ENCODE results near the gene CAPN5. TPM values are rescaled to one million over a fixed set of nuclear protein-coding genes. Genes with fewer than 3 reads are reported as not detected.

The CAPN5 gene
- total RNA-seq, 1 donor from 2014 or later, result 7.9 TPM

DNA sequence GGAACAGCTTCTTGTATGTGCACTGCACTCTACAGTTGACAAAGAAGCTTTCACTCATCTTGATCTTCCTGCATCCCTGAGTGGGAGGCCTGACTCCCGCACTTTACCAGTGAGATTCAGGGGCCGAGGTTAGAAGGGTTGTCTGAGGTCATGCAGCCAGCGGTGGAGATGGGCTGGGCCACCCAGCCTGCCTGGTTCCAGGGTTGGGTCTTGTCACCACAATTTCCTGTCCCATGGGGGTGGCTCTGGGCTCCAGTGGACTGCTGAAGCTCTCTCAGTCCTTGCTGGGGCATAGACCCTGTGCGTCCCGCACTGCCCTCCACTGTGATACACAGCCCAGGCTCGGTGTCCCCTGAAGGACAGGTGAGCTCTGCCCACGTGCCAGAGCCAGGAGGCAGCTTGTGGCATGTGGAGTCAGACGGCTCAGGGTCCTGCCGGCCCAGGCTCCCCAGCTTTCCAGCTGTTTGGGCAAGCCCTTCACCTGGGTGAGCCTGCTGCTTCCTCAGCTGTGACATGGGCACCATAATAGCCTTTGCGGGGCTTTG, 54.4 kb downstream of the CAPN5 start:
- intact Hi-C loops (cut with DNase I), result no loop called here

GRCh38 chr11:77121876-77122575, 55.3 kb downstream of the CAPN5 start:
- Histone ChIP-seq H3K27me3 (no peaks in the 10 kb centered on the region), H3K27ac (no peak overlapping the region), H3K4me1 (peaks cover 2 to 3% of the 10 kb centered on the region in 2 donors), H3K4me3 (no peak overlapping the region), H3K36me3 (peaks cover 17 to 42% of the 10 kb centered on the region in 2 donors), H3K9me3 (no peaks in the 10 kb centered on the region)
- DNase-seq (ENCODE audit: low spot score in 2 of 2), result no peak
- TF ChIP-seq CTCF (IDR thresholded peaks at IDR 0.05), result no peak
- intact Hi-C loops (cut with DNase I), result no loop called here

More for the DNA sequence above, 54.4 kb downstream of the CAPN5 start:
- DNase-seq (ENCODE audit: low spot score in 2 of 2), result no peak
- Histone ChIP-seq H3K4me1 (no peaks in the 10 kb centered on the region), H3K36me3 (peaks cover 17 to 42% of the 10 kb centered on the region in 2 donors), H3K27me3 (no peaks in the 10 kb centered on the region), H3K4me3 (no peak overlapping the region), H3K9me3 (no peaks in the 10 kb centered on the region), H3K27ac (no peak overlapping the region)
- no peak for TF ChIP-seq CTCF (IDR thresholded peaks at IDR 0.05)

DNA sequence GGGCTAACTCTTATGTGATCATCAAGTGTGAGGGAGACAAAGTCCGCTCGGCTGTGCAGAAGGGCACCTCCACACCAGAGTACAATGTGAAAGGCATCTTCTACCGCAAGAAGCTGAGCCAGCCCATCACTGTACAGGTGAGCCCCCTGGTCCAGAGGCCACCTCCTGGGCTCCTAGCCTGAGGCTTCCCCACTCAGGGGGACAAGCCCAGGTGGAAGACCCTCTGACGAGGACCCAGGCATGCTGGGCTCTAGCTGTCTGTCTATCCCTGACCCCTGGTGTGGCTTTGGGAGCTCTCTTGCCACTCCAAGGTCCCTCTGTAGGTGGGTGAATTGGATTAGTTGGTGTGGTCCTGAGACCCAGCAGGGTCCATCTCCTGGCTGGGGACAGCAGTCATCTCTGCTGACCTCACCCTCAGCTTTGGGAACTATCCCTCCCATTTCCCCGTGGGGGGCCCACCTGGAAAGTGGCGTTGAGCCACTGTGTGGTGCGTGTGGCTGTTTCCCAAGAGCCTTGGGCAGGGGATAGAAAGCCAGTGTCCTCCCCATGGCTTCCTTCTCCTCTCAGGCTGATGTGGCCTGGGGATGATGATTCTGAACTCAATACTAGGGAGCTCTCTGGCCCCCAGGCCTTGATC, 55.9 kb downstream of the CAPN5 start:
- H3K27me3 ChIP-seq, result no peaks in the 10 kb centered on the region
- TF ChIP-seq CTCF (IDR thresholded peaks at IDR 0.05), result no peak
- H3K9me3 ChIP-seq, result no peaks in the 10 kb centered on the region
- no peak overlapping the region for H3K27ac ChIP-seq
- DNase-seq (ENCODE audit: low spot score in 2 of 2), result no peak
- intact Hi-C loops (cut with DNase I), result no loop called here
- H3K36me3 ChIP-seq, result peaks cover 17 to 42% of the 10 kb centered on the region in 2 donors
- peaks cover 6 to 9% of the 10 kb centered on the region in 2 donors for H3K4me1 ChIP-seq
- no peak overlapping the region for H3K4me3 ChIP-seq

GRCh38 chr11:77123591-77123990, 56.8 kb downstream of the CAPN5 start:
- H3K9me3 ChIP-seq, result no peaks in the 10 kb centered on the region
- peaks cover 11 to 14% of the 10 kb centered on the region in 2 donors for H3K4me1 ChIP-seq
- no peak overlapping the region for H3K4me3 ChIP-seq
- intact Hi-C loops (cut with DNase I), result no loop called here
- H3K27me3 ChIP-seq, result no peaks in the 10 kb centered on the region
- H3K36me3 ChIP-seq, result peaks cover 16 to 35% of the 10 kb centered on the region in 2 donors
- TF ChIP-seq CTCF (IDR thresholded peaks at IDR 0.05), result no peak
- no peak for DNase-seq (ENCODE audit: low spot score in 2 of 2)
- H3K27ac ChIP-seq, result no peak overlapping the region

DNA sequence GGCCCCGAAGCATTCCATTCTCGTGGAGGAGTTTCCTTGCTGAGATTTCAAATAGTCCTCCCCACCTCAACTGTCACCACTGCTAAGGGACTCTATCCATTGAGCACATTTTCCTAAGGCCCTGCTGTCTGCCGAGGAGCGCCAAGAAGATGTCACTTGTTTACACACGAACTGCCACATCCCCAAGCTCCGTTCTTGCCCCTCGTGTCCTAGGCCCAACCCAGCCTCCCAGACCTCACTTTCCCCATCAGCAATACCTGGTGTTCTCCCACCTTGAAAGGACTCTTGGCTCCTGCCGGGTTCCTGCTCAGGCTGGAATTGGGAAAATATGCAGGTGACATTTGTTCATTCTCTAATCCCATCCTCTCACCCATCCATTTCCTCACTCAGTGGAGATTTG, 57.3 kb downstream of the CAPN5 start:
- no peak for DNase-seq (ENCODE audit: low spot score in 2 of 2)
- no peak overlapping the region for H3K27ac ChIP-seq
- no peak overlapping the region for H3K4me3 ChIP-seq
- H3K27me3 ChIP-seq, result no peaks in the 10 kb centered on the region
- intact Hi-C loops (cut with DNase I), result no loop called here
- peaks cover 11 to 14% of the 10 kb centered on the region in 2 donors for H3K4me1 ChIP-seq
- no peaks in the 10 kb centered on the region for H3K9me3 ChIP-seq
- no peak for TF ChIP-seq CTCF (IDR thresholded peaks at IDR 0.05)
- H3K36me3 ChIP-seq, result peaks cover 12 to 30% of the 10 kb centered on the region in 2 donors

Data from ascending aorta (tissue), 2 donors.